HepG2 (cell line): Measurements from ENCODE around the gene INHBE. TPM values are rescaled to one million over a fixed set of nuclear protein-coding genes. Genes with fewer than 3 reads are reported as not detected.

ENCODE experiments used
- BRCA1 ChIP-seq: sonication (generic); formaldehyde crosslinking; IDR thresholded peaks from 2 replicates; pipeline ENCODE4 v1.4.0; 2020; ENCODE audit warnings: missing genetic modification reagents
- CENPT ChIP-seq: sonication (generic); formaldehyde crosslinking; IDR thresholded peaks from 2 replicates; pipeline ENCODE4 v1.8.0; 2022; ENCODE audit warnings: low read depth, mild to moderate bottlenecking, moderate library complexity, missing genetic modification reagents
- EHMT2 ChIP-seq: fragments of 200-600 bp; sonication (generic); IDR thresholded peaks from 2 replicates; pipeline ENCODE4 v1.7.0; 2017; ENCODE audit warnings: antibody characterized with exemption, low read depth, low read length, borderline replicate concordance
- IRX3 ChIP-seq: sonication (generic); formaldehyde crosslinking; IDR thresholded peaks from 2 replicates; pipeline ENCODE4 v1.8.1; 2023; ENCODE audit warnings: mild to moderate bottlenecking, low read depth, missing genetic modification reagents, borderline replicate concordance
- NKX3-1 ChIP-seq: sonication (generic); formaldehyde crosslinking; IDR thresholded peaks from 2 replicates; pipeline ENCODE4 v1.5.0; 2020; ENCODE audit warnings: missing genetic modification reagents
- NR2F6 ChIP-seq, 2 experiments: IDR thresholded peaks; 2 replicates each; pipeline ENCODE4 v1.6.1; 2016; ENCODE audit warnings: antibody characterized with exemption in 1 of 2, mild to moderate bottlenecking in 1 of 2
- PAX8 ChIP-seq: sonication (generic); formaldehyde crosslinking; IDR thresholded peaks from 2 replicates; pipeline ENCODE4 v1.8.0; 2022; ENCODE audit warnings: mild to moderate bottlenecking, missing genetic modification reagents, borderline replicate concordance
- POLR2AphosphoS2 ChIP-seq: IDR thresholded peaks from 2 replicates; pipeline ENCODE4 v1.6.1; 2011; ENCODE audit warnings: low read depth, low read length, improper control_type of control experiment
- TCF7 ChIP-seq: sonication (generic); IDR thresholded peaks from 2 replicates; pipeline ENCODE4 v1.6.1; 2016; ENCODE audit warnings: antibody characterized with exemption, low read depth
- TOPORS ChIP-seq: sonication (generic); formaldehyde crosslinking; IDR thresholded peaks from 2 replicates; pipeline ENCODE4 v1.8.0; 2023; ENCODE audit warnings: mild to moderate bottlenecking, missing genetic modification reagents
- ZBTB7A ChIP-seq: sonication (generic); formaldehyde crosslinking; IDR thresholded peaks from 2 replicates; pipeline ENCODE4 v1.8.0; 2022; ENCODE audit warnings: mild to moderate bottlenecking, missing genetic modification reagents
- ZFP82 ChIP-seq: sonication (generic); formaldehyde crosslinking; IDR thresholded peaks from 2 replicates; pipeline ENCODE4 v1.5.1; 2020; ENCODE audit warnings: mild to moderate bottlenecking, missing genetic modification reagents, borderline replicate concordance
- ZNF296 ChIP-seq: sonication (generic); formaldehyde crosslinking; conservative IDR thresholded peaks from 2 replicates; pipeline ENCODE4 v1.5.0; 2020; ENCODE audit warnings: mild to moderate bottlenecking, missing genetic modification reagents
- ZNF30 ChIP-seq: sonication (generic); formaldehyde crosslinking; IDR thresholded peaks from 2 replicates; pipeline ENCODE4 v1.5.0; 2020; ENCODE audit warnings: mild to moderate bottlenecking, missing genetic modification reagents
- ZNF432 ChIP-seq: sonication (generic); formaldehyde crosslinking; IDR thresholded peaks from 2 replicates; pipeline ENCODE4 v1.5.0; 2020; ENCODE audit warnings: missing genetic modification reagents, mild to moderate bottlenecking, borderline replicate concordance
- ZNF747 ChIP-seq: sonication (generic); formaldehyde crosslinking; IDR thresholded peaks from 2 replicates; pipeline ENCODE4 v1.8.1; 2023; ENCODE audit warnings: missing genetic modification reagents, mild to moderate bottlenecking, borderline replicate concordance
- polyA plus RNA-seq, 8 experiments: library from polyadenylated mRNA; depleted of rRNA in 3 of 8; stranded (reverse) in 7 of 8; unstranded in 1 of 8; fragments of >200 nt; fragmentation: Illumina TruSeq in 4 of 8; extraction: Trizol in 4 of 8; gene quantifications; 2 replicates each; pipeline versions ENCODE4 v1.2.1 to v1.2.3, GENCODE V29; 2011 to 2016; ENCODE audit warnings: low read depth in 4 of 8, missing spikeins in 1 of 8, mixed read lengths in 1 of 8; ENCODE audit not compliant: insufficient read depth in 1 of 8
- total RNA-seq, 5 experiments: library from RNA; depleted of rRNA; stranded (reverse); fragments of >200 nt; fragmentation: Illumina TruSeq; extraction: Trizol; gene quantifications; 2 replicates each; pipeline ENCODE4 v1.2.3, GENCODE V29; 2016; ENCODE audit warnings: low read depth in 1 of 5
- TF ChIP-seq, protein P1 (sequence below): sonication (generic); formaldehyde crosslinking; IDR thresholded peaks from 2 replicates; pipeline ENCODE4 v1.4.0; 2020; ENCODE audit warnings: missing genetic modification reagents
- TF ChIP-seq, protein P2 (sequence below): IDR thresholded peaks from 2 replicates; pipeline ENCODE4 v1.6.1; 2012; ENCODE audit warnings: low read depth, low read length, improper control_type of control experiment
- TF ChIP-seq, protein P3 (sequence below): sonication (generic); formaldehyde crosslinking; IDR thresholded peaks from 2 replicates; pipeline ENCODE4 v1.8.0; 2022; ENCODE audit warnings: mild to moderate bottlenecking, missing genetic modification reagents, moderate library complexity

Gene INHBE
- total and polyA plus RNA-seq, 2 of the 13 experiments (the other 11 are each of a cell fraction or from before 2014, with no cell fraction given): 17.0 to 32.0 TPM

DNA sequence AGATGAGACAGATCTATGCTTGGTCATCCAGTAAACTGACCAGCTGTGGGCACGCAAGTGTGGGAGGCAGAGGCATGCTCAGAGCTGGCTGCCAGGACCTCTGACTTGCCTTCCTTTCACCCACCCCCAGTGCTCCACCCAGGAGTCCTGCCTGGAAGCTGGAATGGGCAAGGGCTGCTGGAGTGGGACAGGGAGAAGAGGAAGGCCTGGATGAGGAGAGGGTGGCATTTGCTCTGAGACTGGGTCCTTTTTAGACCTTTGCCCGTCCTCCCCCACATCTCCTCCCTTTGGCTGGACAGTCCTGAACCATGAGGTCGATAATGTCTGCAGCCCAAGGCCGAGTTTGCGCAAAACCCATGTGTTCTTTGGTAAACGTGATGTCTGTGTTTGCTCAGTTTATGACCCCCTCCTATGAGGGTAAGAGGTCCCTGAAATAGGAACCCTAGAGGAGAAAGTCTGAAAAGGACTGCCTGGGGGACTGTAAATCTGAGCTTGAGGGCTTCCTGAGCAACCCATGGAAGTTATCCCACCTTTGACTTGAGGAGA is 3.8 kb upstream of the INHBE start (continued):
- TF ChIP-seq, protein P1, sequence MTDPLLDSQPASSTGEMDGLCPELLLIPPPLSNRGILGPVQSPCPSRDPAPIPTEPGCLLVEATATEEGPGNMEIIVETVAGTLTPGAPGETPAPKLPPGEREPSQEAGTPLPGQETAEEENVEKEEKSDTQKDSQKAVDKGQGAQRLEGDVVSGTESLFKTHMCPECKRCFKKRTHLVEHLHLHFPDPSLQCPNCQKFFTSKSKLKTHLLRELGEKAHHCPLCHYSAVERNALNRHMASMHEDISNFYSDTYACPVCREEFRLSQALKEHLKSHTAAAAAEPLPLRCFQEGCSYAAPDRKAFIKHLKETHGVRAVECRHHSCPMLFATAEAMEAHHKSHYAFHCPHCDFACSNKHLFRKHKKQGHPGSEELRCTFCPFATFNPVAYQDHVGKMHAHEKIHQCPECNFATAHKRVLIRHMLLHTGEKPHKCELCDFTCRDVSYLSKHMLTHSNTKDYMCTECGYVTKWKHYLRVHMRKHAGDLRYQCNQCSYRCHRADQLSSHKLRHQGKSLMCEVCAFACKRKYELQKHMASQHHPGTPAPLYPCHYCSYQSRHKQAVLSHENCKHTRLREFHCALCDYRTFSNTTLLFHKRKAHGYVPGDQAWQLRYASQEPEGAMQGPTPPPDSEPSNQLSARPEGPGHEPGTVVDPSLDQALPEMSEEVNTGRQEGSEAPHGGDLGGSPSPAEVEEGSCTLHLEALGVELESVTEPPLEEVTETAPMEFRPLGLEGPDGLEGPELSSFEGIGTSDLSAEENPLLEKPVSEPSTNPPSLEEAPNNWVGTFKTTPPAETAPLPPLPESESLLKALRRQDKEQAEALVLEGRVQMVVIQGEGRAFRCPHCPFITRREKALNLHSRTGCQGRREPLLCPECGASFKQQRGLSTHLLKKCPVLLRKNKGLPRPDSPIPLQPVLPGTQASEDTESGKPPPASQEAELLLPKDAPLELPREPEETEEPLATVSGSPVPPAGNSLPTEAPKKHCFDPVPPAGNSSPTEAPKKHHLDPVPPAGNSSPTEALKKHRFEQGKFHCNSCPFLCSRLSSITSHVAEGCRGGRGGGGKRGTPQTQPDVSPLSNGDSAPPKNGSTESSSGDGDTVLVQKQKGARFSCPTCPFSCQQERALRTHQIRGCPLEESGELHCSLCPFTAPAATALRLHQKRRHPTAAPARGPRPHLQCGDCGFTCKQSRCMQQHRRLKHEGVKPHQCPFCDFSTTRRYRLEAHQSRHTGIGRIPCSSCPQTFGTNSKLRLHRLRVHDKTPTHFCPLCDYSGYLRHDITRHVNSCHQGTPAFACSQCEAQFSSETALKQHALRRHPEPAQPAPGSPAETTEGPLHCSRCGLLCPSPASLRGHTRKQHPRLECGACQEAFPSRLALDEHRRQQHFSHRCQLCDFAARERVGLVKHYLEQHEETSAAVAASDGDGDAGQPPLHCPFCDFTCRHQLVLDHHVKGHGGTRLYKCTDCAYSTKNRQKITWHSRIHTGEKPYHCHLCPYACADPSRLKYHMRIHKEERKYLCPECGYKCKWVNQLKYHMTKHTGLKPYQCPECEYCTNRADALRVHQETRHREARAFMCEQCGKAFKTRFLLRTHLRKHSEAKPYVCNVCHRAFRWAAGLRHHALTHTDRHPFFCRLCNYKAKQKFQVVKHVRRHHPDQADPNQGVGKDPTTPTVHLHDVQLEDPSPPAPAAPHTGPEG: peak; percentile 56; the same call in 1 of the 2 replicates
- TF ChIP-seq ZNF747 (CRISPR knock-in tag) (peak; percentile 95; the same call in 1 of the 2 replicates), NR2F6 (IDR thresholded peaks at IDR 0.05) (peak; percentile 95), NR2F6 (CRISPR knock-in tag; IDR thresholded peaks at IDR 0.05) (peak; percentile 98), IRX3 (CRISPR knock-in tag) (peak; percentile 90; the same call in 1 of the 2 replicates), ZFP82 (no peak), POLR2AphosphoS2 (no peak), ZNF296 (CRISPR knock-in tag) (peak; percentile 81; the same call in 1 of the 2 replicates), TCF7 (peak; percentile 62), ZNF432 (CRISPR knock-in tag) (no peak), CENPT (CRISPR knock-in tag) (no peak), NKX3-1 (no peak), PAX8 (0 out of 2 replicates have a peak, but pooled peaks have one; percentile 56), ZBTB7A (CRISPR knock-in tag) (peak; percentile 95), BRCA1 (no peak), EHMT2 (no peak), TOPORS (CRISPR knock-in tag) (peak; percentile 81; the same call in 1 of the 2 replicates), ZNF30 (CRISPR knock-in tag) (no peak)
- TF ChIP-seq, protein P2, sequence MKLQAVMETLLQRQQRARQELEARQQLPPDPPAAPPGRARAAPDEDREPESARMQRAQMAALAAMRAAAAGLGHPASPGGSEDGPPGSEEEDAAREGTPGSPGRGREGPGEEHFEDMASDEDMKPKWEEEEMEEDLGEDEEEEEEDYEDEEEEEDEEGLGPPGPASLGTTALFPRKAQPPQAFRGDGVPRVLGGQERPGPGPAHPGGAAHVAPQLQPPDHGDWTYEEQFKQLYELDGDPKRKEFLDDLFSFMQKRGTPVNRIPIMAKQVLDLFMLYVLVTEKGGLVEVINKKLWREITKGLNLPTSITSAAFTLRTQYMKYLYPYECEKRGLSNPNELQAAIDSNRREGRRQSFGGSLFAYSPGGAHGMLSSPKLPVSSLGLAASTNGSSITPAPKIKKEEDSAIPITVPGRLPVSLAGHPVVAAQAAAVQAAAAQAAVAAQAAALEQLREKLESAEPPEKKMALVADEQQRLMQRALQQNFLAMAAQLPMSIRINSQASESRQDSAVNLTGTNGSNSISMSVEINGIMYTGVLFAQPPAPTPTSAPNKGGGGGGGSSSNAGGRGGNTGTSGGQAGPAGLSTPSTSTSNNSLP: peak; percentile 91
- TF ChIP-seq, protein P3, sequence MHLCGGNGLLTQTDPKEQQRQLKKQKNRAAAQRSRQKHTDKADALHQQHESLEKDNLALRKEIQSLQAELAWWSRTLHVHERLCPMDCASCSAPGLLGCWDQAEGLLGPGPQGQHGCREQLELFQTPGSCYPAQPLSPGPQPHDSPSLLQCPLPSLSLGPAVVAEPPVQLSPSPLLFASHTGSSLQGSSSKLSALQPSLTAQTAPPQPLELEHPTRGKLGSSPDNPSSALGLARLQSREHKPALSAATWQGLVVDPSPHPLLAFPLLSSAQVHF (CRISPR knock-in tag): no peak
